T-helper 2 cell treated with Interferon-gamma antibody and Interleukin-4, amounts not matched to agents 100 ng/mL and 5 ng/mL, for 36 hours (primary cell): ENCODE results near the gene SYMPK. TPM values are rescaled to one million over a fixed set of nuclear protein-coding genes. Genes with fewer than 3 reads are reported as not detected.

Source experiments
- intact Hi-C: fragments of 100-400 bp; cut with micrococcal nuclease; formaldehyde crosslinking; loops from one replicate; pipeline ENCODE4 v1.15.1; 2023
- total RNA-seq: library from RNA; stranded (reverse); gene quantifications from 2 replicates; pipeline ENCODE4 v1.2.3, GENCODE V29; 2022

Gene SYMPK
- total RNA-seq, 1 donor from 2014 or later, result 106 TPM

DNA sequence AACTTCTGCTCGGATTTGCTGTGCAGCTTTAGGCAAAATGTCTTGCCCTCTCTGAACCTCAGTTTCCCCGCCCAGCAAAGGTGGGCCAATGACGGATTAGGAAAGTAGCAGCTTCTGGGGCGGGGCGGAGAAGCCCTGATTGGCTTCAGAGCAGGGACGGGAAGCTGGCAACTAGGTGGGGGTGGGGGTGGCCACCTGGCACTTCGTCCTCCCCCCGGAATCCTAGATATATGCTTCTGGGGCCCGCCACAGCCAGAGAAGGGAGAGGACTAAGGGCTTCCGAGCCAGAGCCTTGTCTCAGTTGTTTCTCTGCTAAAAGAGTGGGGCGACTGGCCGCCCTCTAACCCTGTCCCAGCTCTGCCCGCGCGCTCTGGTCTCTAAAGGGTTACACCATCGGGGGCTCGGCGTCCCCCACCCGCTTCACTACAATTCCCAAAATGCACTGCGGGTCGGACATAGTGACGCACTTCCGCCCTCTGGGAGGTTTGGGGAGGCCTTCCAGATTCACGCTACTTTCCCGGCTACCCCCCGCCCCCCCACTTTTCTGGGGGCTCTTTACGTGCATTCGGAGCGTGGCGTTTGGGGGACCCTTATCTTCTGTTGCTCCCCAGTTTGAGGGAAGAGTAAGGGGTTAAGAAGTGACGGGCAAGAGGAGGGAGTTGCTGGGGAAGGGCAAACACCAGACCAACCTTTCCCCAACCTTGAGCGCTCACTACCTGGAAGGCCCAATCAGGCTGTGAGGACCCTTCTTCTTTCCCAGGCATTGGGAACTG is 23.7 kb upstream of the SYMPK start:
- intact Hi-C loops, result loop anchor here (1.0 to 2.0 kb wide), 7 partner anchors 16 to 480 kb away; partner anchors contain the start of genes CCDC61, FBXO46, MYPOP and POLR1G

DNA sequence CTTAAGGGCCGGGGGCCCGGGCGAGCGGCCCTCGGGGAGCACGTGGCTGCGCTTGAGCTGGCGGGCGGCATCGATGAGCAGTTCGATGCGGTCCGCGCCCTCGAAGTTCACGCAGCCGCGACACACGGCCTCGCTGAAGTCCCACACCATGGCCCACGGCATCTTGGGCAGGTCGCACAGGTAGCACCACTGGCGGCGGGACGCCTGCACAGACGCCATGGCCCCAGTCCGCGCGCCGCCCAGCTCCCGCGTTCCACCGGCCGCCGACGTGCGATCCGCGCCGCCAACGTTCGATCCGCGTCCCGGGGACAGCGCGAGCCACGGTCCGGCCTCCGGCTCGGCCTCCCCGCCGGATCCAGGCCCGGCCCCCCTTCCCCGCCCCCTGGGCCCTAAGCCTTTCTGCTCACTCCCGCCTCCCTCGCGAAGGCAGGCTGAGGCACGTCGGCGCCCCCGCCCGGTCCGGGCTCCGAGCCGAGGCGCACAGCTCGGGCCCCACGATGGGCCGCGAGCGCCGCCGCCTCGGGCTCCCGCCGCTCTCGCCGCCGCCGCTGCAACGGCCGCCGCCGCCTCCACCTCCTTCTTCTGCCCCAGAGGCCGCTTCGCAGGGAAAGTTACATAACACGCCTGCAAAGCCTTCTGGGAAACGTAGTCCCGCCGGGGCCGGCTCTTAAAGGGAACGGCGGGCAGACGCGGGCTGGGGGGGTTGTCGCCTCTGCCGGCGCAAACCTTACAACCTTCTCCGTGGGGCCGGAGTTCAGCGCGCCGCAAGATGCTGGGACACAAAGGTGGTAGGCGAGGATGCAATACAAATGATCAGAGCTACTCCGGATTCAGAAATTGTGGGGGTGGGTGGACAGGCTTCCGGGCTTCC is 22.8 kb upstream of the SYMPK start, which contains the start of gene IRF2BP1:
TSS of gene IRF2BP1 (minus strand) at position 586 of the 871 bp plus-strand sequence. CDS start at position 219, 367 bp downstream.
- intact Hi-C loops, result loop anchor here (1.0 to 2.0 kb wide), 7 partner anchors 17 to 479 kb away; partner anchors contain the start of genes CCDC61, FBXO46, MYPOP and POLR1G

DNA sequence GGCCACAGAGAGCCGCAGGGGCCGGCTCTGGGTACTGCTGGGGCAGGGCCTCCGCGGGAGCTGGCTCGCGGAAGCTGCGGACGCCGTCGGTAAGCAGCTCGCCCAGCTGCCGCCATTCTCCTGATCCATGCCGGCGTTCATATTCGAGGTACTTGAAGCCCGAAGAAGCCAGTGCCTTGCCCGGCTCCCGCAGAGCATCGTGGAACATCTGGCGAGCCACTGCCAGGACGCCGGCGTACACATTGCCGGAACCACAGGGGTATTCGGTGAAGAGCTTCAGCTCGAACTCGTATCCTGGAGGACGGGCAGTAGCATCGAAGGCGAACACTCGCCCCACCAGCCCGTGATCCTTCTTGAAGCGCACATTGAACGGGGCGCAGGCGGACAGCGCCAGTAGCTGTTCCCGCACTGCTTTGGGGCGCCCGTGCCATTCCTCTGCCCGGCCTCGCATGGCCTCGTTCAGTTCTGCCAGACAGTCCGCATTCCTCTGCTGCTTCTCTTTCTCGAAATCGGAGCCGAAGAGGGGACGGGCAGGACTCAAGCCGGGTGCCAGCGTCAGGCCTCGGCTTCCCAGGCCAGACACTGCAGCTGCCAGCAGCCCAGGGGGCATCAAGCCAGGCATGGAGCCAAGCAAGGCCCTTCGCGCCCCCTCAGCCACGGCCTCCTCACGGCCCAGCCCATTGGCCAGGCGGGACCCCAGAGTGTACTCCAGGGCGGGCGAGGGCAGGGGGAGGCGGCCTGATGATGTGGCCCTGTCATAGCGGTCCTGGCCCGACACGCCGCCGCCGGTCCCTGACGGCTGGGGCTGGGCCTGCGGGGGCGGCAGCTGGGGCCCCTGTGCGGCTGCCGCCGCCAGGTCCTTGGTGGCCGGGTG is 22.0 kb upstream of the SYMPK start:
- intact Hi-C loops, result no loop called here

DNA sequence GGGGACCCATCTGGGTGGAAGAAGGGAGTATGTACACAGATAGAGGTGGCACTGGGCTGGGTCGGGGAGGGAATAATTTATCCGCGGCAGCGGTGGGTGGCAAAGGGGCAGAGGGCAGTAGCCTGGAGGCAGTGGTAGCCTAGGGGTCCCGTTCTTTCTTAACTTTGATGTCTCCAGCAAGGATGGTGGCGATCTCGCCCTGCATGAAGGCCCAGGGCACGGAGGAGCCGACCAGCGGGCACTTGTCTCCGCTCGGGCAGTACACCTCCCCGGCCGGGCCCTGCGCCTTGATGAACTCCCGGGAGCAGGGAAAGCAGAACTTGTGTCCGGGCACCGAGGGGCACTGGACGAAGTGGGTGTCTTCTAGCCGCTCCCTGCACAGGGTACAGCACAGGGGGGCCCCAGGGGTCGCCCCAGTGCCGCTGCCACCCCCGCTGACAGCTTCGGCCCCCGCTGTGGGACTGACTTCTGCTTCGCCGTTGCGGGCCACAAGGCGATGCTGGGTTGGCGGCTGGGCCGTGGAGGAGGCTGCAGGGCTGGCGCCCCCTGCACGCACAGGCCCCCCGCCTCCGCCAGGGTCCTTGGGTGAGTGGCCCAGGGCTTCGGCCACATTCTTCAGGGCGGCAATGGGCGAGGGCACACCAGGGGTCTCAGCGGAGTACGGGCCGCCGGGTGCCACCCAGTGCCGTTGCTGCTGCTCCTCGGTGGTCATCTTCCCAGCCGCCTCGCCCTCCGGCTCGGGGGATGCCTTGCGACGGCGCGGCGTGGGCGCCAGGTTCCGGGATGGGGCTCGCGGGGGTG is 21.1 kb upstream of the SYMPK start:
- intact Hi-C loops, result loop anchor here (1.0 kb wide), 1 partner anchor 67 kb away; no protein-coding TSS in a partner anchor

DNA sequence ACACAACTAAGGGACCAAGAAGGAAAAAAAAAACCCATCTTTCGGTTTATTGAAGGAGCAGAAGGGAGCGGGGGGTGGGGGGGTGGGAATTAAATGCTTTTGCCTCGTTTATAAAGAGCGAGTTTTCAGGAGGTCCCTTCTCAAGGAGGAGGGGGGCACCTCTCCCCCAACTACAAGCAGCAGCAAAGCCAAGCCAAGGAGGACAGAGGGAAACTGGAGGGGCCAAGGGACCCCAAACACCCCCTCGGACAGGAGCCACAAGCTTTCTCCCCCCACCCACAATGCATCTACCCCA is 20.6 kb upstream of the SYMPK start:
- intact Hi-C loops, result loop anchor here (1.0 kb wide), 1 partner anchor 66 kb away; no protein-coding TSS in a partner anchor

DNA sequence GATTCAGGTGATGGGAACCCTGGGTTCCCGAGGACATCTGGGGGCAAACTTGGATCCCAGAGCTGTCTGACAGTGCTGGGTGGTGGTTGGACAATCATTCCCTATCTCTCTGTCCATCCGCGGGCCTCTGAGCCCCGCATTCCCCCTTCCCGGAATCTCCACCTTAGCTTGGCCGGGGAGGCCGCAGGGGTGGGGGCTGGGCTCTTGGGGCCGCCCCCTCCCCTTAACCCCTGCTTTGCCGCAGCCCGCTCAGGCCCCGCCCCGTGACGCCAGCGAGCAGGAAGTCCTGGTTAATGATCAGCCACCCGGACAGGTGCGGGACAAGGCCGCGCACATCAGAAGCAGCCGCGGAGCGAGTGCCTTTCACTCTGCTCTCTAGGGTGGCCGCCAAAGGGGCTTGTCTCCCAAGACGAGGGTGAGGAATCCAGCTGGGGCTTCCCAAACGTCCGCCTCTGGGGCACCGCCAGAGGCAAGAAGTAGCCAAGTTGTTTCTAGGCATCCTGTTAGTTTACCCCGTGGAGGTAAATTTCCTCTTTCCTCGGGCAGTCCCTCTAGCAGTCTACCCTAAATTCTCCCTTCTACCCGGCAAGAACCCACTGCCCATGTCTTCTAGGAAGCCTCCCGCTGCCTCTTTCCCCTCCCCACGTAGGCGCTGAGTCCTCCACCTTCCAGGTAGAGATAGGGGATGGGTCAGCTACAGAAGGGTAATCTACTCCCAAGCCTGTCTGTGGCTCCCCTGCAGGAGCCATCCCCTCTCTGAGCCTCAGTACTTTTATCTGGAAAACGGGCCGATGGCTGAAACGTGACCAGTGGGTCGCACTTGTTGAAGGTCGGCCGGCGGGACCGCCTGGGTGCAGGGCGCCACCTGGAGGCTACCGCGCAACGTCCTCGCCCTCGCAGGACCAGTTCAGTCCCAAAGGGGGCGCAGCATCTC is 20.0 kb upstream of the SYMPK start:
- intact Hi-C loops, result loop anchor here (1.0 kb wide), 1 partner anchor 66 kb away; no protein-coding TSS in a partner anchor

DNA sequence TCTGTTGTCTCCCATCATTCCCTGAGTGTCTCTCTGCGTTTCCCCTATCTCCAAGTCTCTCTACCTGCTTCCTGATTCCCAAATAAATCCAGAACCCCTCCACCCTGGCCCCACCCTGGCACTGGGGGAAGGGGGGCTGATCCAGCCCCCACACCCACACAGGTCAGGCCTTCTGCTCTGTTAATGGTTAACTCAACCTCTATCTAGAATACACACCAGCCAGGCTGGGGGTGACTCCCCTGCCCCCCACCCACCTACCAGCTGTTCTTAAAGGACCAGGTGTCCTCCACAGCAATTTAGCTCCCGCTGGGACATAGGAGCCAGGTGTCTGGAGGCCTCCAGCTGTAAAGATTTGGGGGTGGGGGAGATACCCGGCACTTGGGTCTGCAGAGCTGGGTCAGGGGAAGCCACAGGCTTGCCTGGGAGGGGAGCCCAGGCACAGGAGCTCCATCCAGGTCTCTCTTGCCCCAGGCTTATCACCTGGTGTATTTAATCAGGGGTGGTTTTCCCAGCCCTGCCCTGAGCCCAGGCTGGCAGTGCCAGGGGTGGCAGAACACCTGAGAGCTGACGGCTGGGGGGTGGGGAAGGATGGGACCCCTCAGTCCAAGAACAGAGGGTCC is 19.1 kb upstream of the SYMPK start:
- intact Hi-C loops, result no loop called here

DNA sequence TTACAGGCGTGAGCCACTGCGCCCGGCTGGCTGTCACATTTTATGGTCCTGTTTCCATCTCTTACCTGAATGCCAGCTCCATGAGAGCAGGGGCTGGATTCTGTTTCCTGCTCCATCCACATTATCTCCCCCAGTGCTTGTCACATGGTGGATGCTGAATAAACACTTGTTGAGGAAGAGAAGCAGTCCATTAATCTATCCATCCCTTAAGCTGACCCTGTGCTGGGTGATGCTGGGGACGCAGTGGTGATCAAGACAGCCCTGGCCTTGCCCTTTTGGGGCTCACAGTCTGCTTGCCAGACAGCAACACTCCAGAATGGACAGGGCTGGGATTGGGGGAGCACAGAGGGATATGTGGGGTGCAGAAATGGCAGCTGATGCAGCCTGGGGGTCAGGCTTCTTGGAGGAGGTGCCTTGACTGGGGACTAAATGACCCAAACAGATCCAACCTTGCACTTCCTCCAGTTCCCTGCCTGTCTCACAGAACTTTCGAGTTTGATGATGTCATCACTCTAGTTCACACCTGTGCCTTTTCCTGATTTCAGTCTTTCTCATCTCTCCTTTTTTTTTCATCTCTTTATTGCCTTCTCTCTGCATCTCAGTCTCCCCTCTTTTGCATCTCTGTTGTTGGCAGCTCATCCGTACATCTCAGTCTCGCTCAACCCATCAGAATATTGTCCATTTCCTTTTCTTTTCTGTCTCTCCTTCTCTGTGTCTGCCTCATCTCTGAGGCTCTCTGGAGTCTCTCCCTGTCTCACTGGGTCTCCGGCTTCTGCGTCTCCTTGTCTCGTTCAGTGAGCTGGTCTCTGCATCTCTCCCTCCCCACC is 18.3 kb upstream of the SYMPK start:
- intact Hi-C loops, result no loop called here

DNA sequence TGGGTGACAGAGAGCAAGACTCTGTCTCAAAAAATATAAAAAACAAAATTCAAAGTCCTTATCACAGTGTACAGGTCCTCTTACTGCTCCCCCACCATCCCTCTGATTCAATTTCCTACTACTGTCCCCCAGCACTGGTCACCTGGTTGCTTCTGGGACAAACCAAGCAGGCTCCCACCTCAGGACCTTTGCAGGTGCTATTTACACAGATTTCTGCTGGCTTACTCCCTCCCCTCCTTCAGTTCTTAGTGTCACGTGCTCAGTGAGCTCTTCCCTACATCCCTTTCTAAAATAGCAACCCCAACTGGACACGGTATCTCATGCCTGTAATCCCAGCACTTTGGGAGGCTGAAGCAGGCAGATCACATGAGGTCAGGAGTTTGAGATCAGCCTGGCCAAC is 17.0 kb upstream of the SYMPK start:
- intact Hi-C loops, result no loop called here

DNA sequence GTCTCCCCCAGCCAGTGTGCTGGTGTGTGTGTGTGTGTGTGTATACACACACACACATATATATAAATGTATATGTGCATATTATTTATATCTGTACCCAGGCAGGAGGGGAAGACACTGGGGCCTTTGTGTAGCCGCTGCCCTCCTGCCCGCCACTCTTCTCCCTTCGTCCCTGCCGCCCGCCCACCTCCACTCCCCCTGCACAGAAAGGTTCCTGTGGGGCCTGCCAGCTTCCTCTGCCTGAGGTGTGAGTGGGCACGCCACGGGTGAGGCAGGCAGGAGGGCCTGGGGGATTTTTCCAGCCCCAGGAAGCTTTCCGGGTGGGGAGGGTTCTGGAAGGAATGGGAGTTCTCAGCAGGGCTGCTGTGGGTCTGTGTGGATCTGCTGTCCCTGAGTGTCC is 16.1 kb upstream of the SYMPK start:
- intact Hi-C loops, result no loop called here

DNA sequence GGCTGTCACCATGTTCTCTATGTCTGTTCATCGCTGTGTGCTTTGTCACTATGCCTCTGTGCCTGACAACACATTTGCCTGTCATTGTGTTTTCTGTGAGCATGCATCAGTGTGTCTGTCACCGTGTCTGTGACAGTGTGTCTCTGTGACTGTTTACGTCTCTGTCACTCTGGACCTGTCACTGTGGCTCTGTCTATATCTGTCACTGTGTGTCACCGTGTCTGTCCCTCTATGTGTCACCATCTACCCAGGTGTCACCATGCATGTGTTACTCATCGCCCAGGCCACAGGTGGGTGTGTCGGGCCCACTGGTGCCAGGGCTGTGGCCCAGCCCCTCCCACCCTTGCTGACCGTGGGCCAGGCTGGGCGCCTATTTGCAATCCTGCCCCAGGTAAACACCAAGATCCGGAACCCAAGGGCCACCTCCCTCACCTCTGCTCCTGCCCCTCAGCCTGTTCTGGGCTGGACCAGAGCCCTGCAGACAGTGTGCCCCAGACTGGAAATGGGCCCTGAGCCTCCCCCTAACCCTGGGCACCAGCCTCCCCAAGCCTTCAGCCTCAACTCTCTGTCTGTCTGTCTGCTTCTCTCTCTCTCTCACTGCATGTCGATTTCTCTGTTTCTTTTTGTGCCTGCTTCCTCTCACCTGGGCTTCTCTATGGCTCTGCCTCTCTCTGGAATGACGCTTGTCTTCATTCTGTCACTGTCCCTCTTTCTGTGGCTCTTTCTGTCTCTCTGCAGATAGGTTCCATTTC is 15.3 kb upstream of the SYMPK start:
- intact Hi-C loops, result no loop called here

DNA sequence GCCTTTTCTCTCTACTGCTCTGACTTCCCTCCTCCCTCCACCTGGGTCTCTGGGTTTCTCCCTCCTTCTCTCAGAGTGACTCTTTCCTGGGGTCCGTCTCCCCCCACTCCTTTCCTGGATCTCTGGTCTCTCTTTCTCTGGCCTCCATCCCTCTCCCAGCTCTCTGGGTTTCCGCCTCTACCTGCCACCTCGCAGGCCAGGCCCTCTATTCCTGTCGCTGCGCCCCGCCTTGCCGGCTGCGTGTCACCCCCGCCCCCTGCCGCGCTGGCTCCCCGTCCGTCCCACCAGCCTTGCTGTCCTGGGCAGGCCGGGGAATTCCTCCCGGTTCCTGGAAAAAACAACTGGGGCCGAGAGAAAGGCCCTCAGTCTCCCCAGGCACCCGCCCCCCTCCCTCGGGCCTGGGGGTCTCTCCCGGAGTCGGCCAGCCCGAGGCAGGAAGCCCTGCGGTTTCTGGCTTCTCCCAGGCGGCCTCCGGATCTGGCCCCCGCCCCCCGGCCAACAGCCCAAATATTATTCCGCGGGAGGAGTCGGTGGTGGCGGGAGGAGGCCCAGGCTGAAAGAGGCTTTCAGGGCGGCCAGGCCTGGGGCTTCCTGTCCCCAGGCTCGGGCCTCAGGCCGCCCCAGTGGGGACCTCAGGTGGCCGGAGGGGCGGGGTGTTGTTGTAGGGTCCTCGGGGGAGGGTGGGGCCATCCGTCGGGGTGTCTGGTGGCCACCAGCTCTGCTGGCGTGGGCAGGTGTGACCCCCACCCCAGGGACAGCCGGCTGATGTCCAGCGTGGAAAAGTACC is 13.7 kb upstream of the SYMPK start:
- intact Hi-C loops, result no loop called here

DNA sequence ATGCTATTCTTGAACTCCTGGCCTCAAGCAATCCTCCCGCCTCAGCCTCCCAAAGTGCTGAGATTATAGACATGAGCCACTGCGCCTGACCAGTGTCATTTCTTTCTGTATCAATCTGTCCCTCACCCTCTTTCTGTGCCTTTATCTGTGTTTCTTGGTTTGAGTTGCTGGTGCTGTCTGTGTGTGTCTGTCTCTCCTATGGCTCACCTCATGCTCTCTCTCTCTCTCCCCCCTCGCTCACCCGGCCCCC is 13.1 kb upstream of the SYMPK start:
- intact Hi-C loops, result no loop called here

DNA sequence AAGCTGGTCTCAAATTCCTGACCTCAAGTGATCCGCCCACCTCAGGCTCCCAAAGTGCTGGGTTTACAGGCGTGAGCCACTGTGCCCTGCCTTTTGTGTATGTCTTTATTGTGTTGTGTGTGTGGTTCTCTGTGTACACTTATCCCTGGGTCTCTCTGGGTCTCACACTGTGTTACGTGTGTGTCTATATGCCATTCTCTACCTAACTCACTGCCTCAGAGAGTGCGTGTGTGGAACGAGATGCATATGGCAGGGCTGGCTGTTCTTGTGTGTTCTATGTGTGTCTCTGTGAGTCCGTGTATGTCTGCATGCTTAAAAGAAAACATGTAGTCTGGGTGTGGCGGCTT is 11.6 kb upstream of the SYMPK start:
- intact Hi-C loops, result no loop called here

DNA sequence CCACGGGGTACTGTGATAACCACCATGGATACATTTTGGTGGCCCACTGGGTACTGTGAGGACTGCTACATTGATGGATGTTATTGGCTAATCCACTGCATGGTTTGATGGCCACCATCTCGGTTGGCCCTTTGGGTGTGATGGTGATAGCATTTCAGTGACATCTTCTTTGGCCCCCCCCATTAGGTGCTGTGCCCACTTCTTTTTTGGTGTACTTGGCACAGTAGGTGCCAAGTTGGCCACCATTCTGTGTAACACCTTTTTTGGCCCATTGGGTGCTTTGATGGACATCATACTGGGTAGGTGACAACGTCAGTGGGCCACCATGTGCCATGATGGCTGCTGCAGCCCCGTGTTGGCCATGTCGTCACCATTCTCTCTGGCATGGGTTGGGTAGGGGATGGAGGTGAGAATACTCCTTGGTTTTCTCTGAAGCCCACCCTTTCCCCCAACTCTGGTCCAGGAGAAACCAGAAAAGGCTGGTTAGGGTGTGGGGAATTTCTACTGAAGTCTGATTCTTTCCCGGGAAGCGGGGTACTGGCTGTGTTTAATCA is 10.3 kb upstream of the SYMPK start:
- intact Hi-C loops, result no loop called here

DNA sequence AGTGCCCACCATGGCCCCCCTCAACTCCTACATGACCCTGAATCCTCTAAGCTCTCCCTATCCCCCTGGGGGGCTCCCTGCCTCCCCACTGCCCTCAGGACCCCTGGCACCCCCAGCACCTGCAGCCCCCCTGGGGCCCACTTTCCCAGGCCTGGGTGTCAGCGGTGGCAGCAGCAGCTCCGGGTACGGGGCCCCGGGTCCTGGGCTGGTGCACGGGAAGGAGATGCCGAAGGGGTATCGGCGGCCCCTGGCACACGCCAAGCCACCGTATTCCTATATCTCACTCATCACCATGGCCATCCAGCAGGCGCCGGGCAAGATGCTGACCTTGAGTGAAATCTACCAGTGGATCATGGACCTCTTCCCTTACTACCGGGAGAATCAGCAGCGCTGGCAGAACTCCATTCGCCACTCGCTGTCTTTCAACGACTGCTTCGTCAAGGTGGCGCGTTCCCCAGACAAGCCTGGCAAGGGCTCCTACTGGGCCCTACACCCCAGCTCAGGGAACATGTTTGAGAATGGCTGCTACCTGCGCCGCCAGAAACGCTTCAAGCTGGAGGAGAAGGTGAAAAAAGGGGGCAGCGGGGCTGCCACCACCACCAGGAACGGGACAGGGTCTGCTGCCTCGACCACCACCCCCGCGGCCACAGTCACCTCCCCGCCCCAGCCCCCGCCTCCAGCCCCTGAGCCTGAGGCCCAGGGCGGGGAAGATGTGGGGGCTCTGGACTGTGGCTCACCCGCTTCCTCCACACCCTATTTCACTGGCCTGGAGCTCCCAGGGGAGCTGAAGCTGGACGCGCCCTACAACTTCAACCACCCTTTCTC is 9.4 kb upstream of the SYMPK start:
- intact Hi-C loops, result no loop called here
